CD4-positive, alpha-beta T cell (primary cell): ENCODE results near the gene MAPKAP1. TPM values are rescaled to one million over a fixed set of nuclear protein-coding genes. Genes with fewer than 3 reads are reported as not detected.

Experiments
- ATAC-seq: fragments of 200-7000 bp; cut with Tn5 transposase; one replicate; pipeline ENCODE4 v1.10.0; 2022; ENCODE audit warnings: mild to moderate bottlenecking; ENCODE audit not compliant: poor library complexity
- CTCF ChIA-PET: fragments of 350-600 bp; sonication (Branson Sonifier 250); formaldehyde crosslinking; loops from one replicate; lab custom pipeline; 2021; ENCODE audit warnings: antibody characterized with exemption, inconsistent platforms; lab: Charles Lee
- POLR2A ChIA-PET: fragments of 350-600 bp; sonication (Branson Sonifier 250); formaldehyde crosslinking; loops from one replicate; lab custom pipeline; 2021; ENCODE audit warnings: antibody characterized with exemption, inconsistent platforms; lab: Charles Lee
- DNase-seq, 14 experiments: peaks; one replicate each; pipeline ENCODE4 v3.0.0-alpha.2; 2013 to 2020; ENCODE audit warnings: mixed read lengths in 2 of 14
- H3K27ac ChIP-seq, 2 donors: one replicate each; pipeline versions ENCODE4 v1.5.1 to v1.7.0; 2013; ENCODE audit warnings: low read length in 2 of 2, low read depth in 1 of 2, mild to moderate bottlenecking in 1 of 2
- H3K27me3 ChIP-seq, 2 experiments: 1 replicate in 1 of 2; 2 replicates in 1 of 2; pipeline versions ENCODE4 v1.6.1 to v1.7.0; 2013; ENCODE audit warnings: low read length in 2 of 2, control low read depth in 1 of 2, mild to moderate bottlenecking in 1 of 2, moderate library complexity in 1 of 2; ENCODE audit not compliant: insufficient read depth in 2 of 2, control insufficient read depth in 1 of 2
- H3K36me3 ChIP-seq: one replicate; pipeline ENCODE4 v1.6.1; 2013; ENCODE audit warnings: low read length, control low read depth; ENCODE audit not compliant: insufficient read depth
- H3K4me1 ChIP-seq: one replicate; pipeline ENCODE4 v1.6.1; 2013; ENCODE audit warnings: low read length, control low read depth; ENCODE audit not compliant: insufficient read depth
- H3K4me3 ChIP-seq: one replicate; pipeline ENCODE4 v1.5.1; 2013; ENCODE audit warnings: mild to moderate bottlenecking, low read length, moderate library complexity
- H3K9me3 ChIP-seq, 2 experiments: 1 replicate in 1 of 2; 2 replicates in 1 of 2; pipeline versions ENCODE4 v1.6.1 to v1.7.0; 2013; ENCODE audit warnings: low read length in 2 of 2, mild to moderate bottlenecking in 2 of 2, control low read depth in 1 of 2, moderate library complexity in 1 of 2; ENCODE audit not compliant: control insufficient read depth in 1 of 2, insufficient read depth in 1 of 2
- H3K27ac Mint-ChIP-seq: one replicate; pipeline ENCODE4 v1.8.0; 2020; ENCODE audit warnings: mixed read lengths
- H3K27me3 Mint-ChIP-seq: one replicate; pipeline ENCODE4 v1.8.0; 2021; ENCODE audit warnings: mixed read lengths
- H3K36me3 Mint-ChIP-seq: one replicate; pipeline ENCODE4 v1.8.0; 2021; ENCODE audit warnings: low read depth, mixed read lengths
- H3K4me1 Mint-ChIP-seq: one replicate; pipeline ENCODE4 v1.8.0; 2021; ENCODE audit warnings: low read depth, mixed read lengths
- H3K4me3 Mint-ChIP-seq: one replicate; pipeline ENCODE4 v1.8.0; 2020; ENCODE audit warnings: mild to moderate bottlenecking, mixed read lengths
- H3K9me3 Mint-ChIP-seq: one replicate; pipeline ENCODE4 v1.8.0; 2020; ENCODE audit warnings: mixed read lengths
- CTCF ChIP-seq: fragments of 200-600 bp; IDR thresholded peaks from one replicate; pipeline ENCODE4 v1.8.0; 2022; ENCODE audit warnings: antibody characterized with exemption, mild to moderate bottlenecking
- intact Hi-C, 2 experiments: fragments of 100-400 bp; cut with DNase I in 1 of 2; cut with micrococcal nuclease in 1 of 2; formaldehyde crosslinking; loops; one replicate each; pipeline versions ENCODE4 v1.15.1 to v1.9.0; 2023 to 2025; cut with DNase I, micrococcal nuclease
- total RNA-seq, 174 experiments: library from RNA in 2 of 174; stranded (reverse) in 2 of 174; gene quantifications; one replicate each; pipeline ENCODE4 v1.2.3 and lab custom pipeline; 2021 to 2026

MAPKAP1 gene
- total RNA-seq, 2 experiments from 2014 or later: 40.3 to 44.9 TPM

GRCh38 chr9:125442452-125442851 is 264.6 kb downstream of the MAPKAP1 start:
- POLR2A ChIA-PET: no interaction called here
- no peak for TF ChIP-seq CTCF
- Mint-ChIP-seq H3K9me3 (no peaks in the 10 kb centered on the region), H3K36me3 (peaks cover 69% of the 10 kb centered on the region), H3K27ac (no peak overlapping the region), H3K27me3 (no peaks in the 10 kb centered on the region), H3K4me3 (no peak overlapping the region), H3K4me1 (no peaks in the 10 kb centered on the region)
- H3K27me3 ChIP-seq: no peaks in the 10 kb centered on the region
- peaks cover 43% of the 10 kb centered on the region for H3K36me3 ChIP-seq
- no peaks in the 10 kb centered on the region for H3K9me3 ChIP-seq
- intact Hi-C loops: no loop called here
- no peak overlapping the region for H3K4me3 ChIP-seq
- no peak overlapping the region for H3K27ac ChIP-seq
- no peak for ATAC-seq
- DNase-seq: no peak
- no peaks in the 10 kb centered on the region for H3K4me1 ChIP-seq
- CTCF ChIA-PET: interaction anchor here (0.6 to 0.8 kb wide), 2 partner anchors 34 to 1471 kb away, joined by 3 read pairs; no protein-coding TSS in a partner anchor

GRCh38 chr9:125440411-125440810 is 266.6 kb downstream of the MAPKAP1 start:
- Histone ChIP-seq H3K27ac (no peak overlapping the region), H3K4me3 (no peak overlapping the region), H3K27me3 (no peaks in the 10 kb centered on the region), H3K9me3 (no peaks in the 10 kb centered on the region), H3K4me1 (no peaks in the 10 kb centered on the region), H3K36me3 (peaks cover 43% of the 10 kb centered on the region)
- Mint-ChIP-seq H3K36me3 (peaks cover 61% of the 10 kb centered on the region), H3K4me3 (no peak overlapping the region), H3K4me1 (no peaks in the 10 kb centered on the region), H3K27ac (no peak overlapping the region), H3K27me3 (no peaks in the 10 kb centered on the region), H3K9me3 (no peaks in the 10 kb centered on the region)
- DNase-seq: no peak
- no peak for ATAC-seq
- CTCF ChIA-PET: no interaction called here
- POLR2A ChIA-PET: no interaction called here
- no peak for TF ChIP-seq CTCF
- intact Hi-C loops: no loop called here

GRCh38 chr9:125439434-125440272 is 267.4 kb downstream of the MAPKAP1 start:
- CTCF ChIA-PET: no interaction called here
- H3K36me3 ChIP-seq: peaks cover 41% of the 10 kb centered on the region
- no peaks in the 10 kb centered on the region for H3K4me1 Mint-ChIP-seq

More at GRCh38 chr9:125439434-125440272, 267.4 kb downstream of the MAPKAP1 start:
- no peak for TF ChIP-seq CTCF
- H3K4me3 Mint-ChIP-seq: no peak overlapping the region
- H3K9me3 ChIP-seq: no peaks in the 10 kb centered on the region
- H3K27me3 ChIP-seq: no peaks in the 10 kb centered on the region
- no peak overlapping the region for H3K4me3 ChIP-seq
- H3K36me3 Mint-ChIP-seq: peaks cover 55% of the 10 kb centered on the region
- H3K4me1 ChIP-seq: no peaks in the 10 kb centered on the region
- H3K27ac ChIP-seq: no peak overlapping the region
- POLR2A ChIA-PET: no interaction called here
- intact Hi-C loops: no loop called here
- H3K27me3 Mint-ChIP-seq: no peaks in the 10 kb centered on the region
- H3K9me3 Mint-ChIP-seq: no peaks in the 10 kb centered on the region
- no peak for ATAC-seq
- no peak for DNase-seq
- no peak overlapping the region for H3K27ac Mint-ChIP-seq
